GM19099 (cell line): ENCODE data around the gene COPB1.

Experiments used
- POLR2A ChIP-seq: IDR thresholded peaks from 3 replicates; pipeline ENCODE4 v1.6.1; 2011; ENCODE audit warnings: low read depth; ENCODE audit not compliant: insufficient read length; ENCODE audit errors: extremely low read depth

The COPB1 gene

DNA sequence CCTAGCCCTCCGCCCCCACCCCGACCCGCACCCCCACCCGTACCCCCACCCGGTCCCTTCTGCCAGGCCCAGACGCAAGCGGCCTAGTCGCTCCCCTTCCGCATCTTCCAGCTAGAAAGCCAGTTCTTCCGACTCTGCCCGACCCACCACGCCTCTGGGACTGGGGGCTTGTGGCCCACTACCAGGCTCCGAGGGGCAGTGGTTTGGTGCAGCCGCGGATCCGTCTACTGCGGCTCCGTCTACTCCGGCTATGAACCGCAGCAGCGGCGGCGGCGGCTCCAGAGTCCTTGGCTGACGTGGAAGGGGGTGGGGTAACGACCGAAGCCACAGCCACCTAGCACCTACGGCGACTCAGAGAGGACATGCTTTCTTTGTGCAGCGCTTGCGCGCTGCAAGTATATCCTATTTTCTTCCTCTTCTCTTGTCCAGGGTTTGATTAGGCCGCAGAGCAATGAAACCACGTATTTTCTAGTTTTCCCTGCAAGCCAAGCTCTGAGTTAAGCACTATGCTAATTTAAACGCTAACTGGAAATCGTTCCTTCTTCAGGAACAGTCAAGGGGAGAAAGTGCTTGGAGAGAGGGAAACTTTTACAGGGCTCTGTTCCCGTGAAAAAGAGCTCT, at the start of gene COPB1:
COPB1 (minus strand) TSS at position 252 of the 621 bp plus-strand sequence. CDS start 883 bp downstream, outside the sequence.
- TF ChIP-seq POLR2A, result peak; percentile 94

DNA sequence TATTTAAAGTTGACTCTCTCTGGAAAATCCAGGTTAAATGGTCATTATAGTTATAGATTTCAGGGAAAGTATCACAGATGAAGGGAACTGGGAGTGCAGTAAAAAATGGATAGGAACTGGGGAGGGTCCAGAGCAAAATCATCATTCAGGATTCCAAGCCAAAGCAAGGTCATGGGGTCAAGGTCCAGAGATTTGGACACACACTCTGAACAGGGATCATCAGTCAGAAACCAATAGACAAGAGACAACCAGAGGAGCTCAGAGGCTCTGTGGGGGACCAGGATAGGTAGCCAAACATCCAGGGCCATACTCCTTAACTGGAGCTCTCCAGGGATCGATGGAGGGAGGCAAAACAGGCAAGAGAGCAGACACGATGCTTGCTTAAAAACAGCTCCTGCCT, 47.8 kb upstream of the COPB1 start:
- TF ChIP-seq POLR2A, result no peak

DNA sequence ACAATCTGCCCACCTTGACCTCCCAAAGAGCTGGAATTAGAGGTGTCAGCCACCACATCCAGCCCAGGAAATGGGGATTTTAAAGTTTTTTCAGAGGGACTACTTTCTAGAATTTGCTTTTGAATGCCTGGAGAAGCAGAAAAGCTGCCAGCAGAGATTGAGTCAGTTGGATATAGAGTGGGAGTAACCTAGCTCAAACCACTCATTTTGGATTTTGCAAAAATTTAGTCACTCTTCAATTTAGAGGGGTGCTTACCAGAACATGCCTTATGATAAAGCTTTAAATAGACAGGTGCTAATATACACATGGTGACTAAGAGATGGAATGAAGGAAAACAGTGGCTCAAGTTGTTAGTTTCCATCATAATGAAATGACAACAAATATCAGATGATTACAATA, 47.1 kb upstream of the COPB1 start:
- no peak for TF ChIP-seq POLR2A

DNA sequence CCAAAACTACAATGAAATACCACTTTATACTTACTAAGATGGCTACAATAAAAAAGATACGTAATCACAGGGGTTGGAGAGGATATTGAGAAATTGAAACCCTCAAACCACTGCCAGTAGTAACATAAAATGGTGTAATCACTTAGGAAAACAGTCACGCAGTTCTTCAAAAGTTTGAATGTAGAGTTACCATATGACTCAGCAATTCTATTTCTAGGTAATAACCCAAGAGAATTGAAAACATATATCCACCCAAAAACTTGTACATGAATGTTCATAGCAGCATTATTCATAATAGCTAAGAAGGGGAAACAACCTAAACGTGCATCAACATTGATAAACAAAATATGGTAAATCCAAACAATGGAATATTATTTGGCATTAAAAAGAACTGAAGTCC, 45.0 kb upstream of the COPB1 start:
- no peak for TF ChIP-seq POLR2A

GRCh38 chr11:14543260-14543659, 43.6 kb upstream of the COPB1 start:
- TF ChIP-seq POLR2A, result no peak

- no peak for TF ChIP-seq POLR2A
Observed at GRCh38 chr11:14542324-14542723, 42.7 kb upstream of the COPB1 start.

DNA sequence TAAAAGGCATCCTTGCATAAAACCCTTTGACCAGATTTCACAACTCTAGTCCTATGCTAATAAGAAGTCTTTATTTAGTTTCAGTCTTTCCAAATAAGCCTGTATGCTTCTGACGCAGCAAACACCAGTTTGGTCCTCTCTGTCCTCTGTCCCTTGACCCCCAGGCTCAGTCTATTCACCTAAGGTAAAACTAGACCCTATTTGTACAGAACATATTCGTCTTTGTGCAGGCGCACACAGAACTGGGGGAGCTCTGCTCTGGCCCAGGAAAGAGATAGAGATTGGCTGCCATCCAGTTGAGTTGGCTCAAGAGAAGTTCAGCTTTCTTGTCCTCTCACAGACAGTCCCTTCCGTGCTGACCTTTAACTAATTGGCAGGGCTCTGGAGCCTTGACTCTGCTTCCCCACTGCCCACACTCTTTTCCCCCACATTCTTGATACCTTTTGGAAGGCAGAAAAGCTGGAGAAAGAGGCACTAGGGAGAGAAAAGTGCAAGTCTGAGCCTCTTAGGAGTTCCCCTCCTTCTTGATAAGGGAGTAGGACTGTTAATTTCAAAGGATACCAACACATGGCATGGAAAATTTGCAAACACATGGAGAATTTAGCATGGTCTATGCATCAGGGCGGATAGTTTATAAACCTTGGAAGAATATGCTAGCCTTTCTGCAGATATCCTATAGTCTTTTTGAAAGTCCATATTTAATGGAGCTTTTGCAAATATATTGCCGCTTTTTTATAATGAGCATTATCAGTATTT, 41.8 kb upstream of the COPB1 start:
- TF ChIP-seq POLR2A, result no peak

DNA sequence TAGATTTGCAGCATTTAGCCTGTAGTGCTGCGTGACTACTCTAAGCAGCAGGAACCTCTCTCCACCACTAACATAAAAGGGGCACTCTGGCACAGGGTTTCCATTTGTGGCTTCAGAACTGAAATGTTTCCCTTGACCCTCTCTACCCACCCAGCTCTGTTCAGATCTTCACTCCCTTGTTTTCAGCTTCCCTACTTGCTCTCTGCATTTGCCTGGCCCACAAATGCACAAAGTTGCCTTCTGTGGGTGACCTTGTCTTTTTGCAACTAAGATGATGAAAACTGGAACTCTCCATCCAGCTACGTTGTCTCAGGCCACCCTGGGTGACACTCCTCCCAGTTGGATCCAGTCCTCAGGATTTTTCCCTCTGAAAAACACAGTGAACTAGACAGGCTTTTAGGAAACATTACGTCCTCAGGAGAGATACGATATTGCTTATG, 40.4 kb upstream of the COPB1 start:
- TF ChIP-seq POLR2A, result no peak

GRCh38 chr11:14538926-14539554, 39.4 kb upstream of the COPB1 start:
- TF ChIP-seq POLR2A, result no peak

- no peak for TF ChIP-seq POLR2A
Observed at GRCh38 chr11:14538271-14538925, 38.8 kb upstream of the COPB1 start.

DNA sequence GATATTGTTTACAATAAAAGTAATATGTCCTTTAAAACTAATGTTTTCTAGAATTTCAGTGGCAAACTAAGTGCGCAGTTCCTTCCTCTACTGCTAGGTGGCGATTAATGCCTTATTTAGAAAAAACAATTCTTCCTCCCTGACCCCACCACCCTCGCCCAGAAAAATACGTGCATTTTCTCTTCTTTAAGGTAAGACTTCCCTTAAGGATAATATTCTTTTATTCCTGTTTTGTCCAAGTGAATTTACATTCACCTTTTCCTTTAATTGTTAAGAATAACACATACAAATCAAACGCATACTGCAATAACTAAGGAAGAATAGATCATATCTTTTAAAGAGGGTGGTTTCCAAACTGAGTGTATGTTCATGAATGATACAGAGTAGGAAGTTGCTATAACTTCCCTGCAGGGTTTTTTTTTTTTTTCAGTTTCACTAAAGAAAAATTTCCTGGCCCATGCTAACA, 37.6 kb upstream of the COPB1 start:
- no peak for TF ChIP-seq POLR2A

- no peak for TF ChIP-seq POLR2A
Observed at GRCh38 chr11:14529951-14530350, 30.3 kb upstream of the COPB1 start.

GRCh38 chr11:14529321-14529720, 29.7 kb upstream of the COPB1 start:
- TF ChIP-seq POLR2A, result no peak

GRCh38 chr11:14522801-14523200, 23.2 kb upstream of the COPB1 start:
- TF ChIP-seq POLR2A, result no peak

- TF ChIP-seq POLR2A, result no peak
Observed at GRCh38 chr11:14522245-14522644, 22.6 kb upstream of the COPB1 start.

DNA sequence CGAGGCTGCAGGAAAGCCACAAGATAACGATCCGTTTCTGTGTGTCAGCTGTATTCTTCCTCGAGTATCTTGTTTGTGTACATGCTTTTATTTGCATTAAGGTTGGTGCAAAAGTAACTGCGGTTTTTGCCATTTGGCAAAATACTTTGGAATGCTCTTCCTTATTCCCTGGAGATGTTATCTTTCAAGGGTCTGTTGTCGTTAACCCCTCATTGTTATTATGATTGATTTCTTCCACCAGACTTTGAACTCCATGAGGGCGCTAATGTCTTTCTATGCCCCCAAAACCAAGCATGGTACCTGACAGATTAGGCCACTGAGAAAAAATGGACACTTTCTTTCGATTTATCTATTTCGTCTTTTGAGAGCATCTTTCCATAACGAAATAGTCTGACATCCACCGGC, 21.1 kb upstream of the COPB1 start:
- no peak for TF ChIP-seq POLR2A
